GM12892 (cell line): ENCODE results near the gene INPP5A.
"Not testable (repeated sequence)": the region's sequence is repeated elsewhere in the genome, so short reads cannot be mapped to it uniquely, and the experiment has no call there.

Source experiments
- DNase-seq: peaks from one replicate; pipeline ENCODE4 v3.0.0; 2011; ENCODE audit not compliant: insufficient read length
- FAIRE-seq: peaks from 2 replicates; lab custom pipeline; 2011; peaks lifted over from hg19 to GRCh38; lab: Jason Lieb, UNC
- POLR2A ChIP-seq: IDR thresholded peaks from 2 replicates; pipeline ENCODE4 v1.6.1; 2011; ENCODE audit warnings: low read depth, low read length, control low read depth
- POLR2AphosphoS5 ChIP-seq: IDR thresholded peaks from 2 replicates; pipeline ENCODE4 v1.6.1; 2011; ENCODE audit warnings: low read depth, low read length, control low read depth
- TAF1 ChIP-seq: IDR thresholded peaks from 2 replicates; pipeline ENCODE4 v1.6.1; 2011; ENCODE audit warnings: low read depth, mild to moderate bottlenecking, control low read depth, low read length, borderline replicate concordance

INPP5A gene

GRCh38 chr10:132549371-132549770 is 11.8 kb downstream of the INPP5A start:
- TF ChIP-seq POLR2AphosphoS5, result no peak
- no peak for TF ChIP-seq POLR2A
- no peak for TF ChIP-seq TAF1
- FAIRE-seq, result no peak
- DNase-seq, result no peak

DNA sequence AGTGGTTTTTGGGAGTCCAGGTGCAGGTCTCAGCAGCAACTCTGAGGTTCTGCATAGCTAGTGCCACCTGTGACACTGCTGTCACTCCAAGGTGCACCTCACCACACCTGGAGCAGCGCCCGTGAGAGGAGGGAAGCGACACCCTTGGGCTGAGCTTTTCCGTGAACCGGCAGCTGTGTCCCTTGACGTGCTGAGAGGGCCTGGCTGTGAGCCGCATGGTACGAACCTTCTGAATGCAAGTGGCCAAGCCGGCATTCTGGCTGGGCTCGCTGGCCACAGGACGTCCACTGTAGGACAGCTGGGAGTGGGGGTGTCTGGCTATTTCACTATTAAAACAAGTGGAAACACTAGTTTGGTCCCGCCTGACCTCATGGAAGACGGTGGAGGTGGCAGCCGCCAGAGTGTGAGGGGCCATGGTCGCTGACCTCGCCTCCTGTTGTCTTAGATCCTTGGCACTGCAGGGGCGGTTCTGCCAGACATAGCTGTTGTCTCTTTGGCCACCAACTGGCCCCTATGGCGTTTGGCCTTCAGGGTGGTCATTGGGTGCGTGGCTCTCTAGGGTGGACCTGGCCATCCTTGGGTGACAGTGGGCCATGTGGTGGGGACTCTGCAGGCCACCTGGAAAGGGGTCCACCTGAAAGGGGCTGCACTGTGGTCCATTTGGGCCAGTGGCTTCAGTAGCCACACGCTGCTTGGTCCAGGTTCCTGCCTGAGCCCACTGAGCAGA is 12.9 kb downstream of the INPP5A start:
- TF ChIP-seq POLR2A, result no peak
- no peak for TF ChIP-seq TAF1
- TF ChIP-seq POLR2AphosphoS5, result no peak
- FAIRE-seq (no peak), DNase-seq (no peak)

DNA sequence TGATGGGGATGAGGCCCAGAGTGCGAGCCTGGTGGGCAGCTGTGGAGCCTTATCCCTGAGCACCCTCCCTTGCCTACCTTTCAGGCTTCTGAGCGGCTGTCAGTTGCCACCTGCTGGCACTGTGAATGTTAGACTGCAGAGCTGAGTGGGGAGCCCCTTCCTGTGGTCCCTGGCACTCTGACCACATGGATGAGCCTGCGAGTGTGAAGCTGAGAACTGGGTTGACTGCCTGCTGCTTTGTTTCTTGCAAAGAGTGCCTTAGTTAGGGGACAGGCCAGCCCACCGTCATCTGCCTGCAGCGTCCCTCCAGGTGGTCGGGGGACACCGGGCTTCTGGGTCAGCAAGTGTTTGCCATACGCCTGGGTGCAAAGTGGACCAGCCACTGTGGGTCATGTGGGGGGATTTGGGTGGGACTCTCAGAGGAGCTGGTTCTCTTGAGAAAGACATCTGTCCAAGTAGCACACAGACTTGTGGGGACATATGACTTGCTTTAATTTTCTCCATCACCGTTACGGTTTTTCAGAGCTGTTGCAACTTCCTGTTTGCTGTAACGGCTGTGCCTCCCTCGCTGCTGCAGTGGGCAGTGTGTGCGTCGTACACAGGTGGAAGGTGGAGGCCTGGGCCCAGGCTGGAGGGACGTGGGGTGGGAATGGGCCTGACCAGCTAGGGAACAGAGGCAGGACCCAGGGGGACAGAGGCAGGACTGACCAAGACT is 13.7 kb downstream of the INPP5A start:
- peak; percentile 76 for FAIRE-seq

DNA sequence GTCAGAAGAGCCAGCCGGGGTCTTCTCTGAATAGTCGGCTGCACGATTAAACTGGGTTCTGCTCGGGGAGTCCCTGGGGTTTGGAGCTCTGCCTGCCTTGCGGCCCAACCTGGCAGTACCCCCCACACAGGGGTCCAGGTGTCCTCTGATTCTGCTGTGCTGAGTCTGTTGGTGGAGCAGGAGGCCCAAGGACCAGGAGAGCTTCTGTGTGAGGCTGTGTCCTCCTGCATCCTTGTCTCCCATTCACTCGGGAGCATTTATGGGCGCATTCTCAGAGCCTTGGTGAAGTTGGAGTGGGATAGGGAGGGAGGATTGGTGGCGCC is 14.2 kb downstream of the INPP5A start:
- DNase-seq (no peak), FAIRE-seq (no peak)
- TF ChIP-seq POLR2AphosphoS5 (no peak), POLR2A (no peak), TAF1 (no peak)

More for the DNA sequence above, 13.7 kb downstream of the INPP5A start:
- TF ChIP-seq POLR2AphosphoS5 (no peak), TAF1 (no peak), POLR2A (no peak)
- DNase-seq, result no peak

GRCh38 chr10:132552635-132553034 is 15.0 kb downstream of the INPP5A start:
- FAIRE-seq, DNase-seq: not testable (repeated sequence)

GRCh38 chr10:132553568-132553967 is 16.0 kb downstream of the INPP5A start:
- not testable (repeated sequence) for FAIRE-seq, DNase-seq

DNA sequence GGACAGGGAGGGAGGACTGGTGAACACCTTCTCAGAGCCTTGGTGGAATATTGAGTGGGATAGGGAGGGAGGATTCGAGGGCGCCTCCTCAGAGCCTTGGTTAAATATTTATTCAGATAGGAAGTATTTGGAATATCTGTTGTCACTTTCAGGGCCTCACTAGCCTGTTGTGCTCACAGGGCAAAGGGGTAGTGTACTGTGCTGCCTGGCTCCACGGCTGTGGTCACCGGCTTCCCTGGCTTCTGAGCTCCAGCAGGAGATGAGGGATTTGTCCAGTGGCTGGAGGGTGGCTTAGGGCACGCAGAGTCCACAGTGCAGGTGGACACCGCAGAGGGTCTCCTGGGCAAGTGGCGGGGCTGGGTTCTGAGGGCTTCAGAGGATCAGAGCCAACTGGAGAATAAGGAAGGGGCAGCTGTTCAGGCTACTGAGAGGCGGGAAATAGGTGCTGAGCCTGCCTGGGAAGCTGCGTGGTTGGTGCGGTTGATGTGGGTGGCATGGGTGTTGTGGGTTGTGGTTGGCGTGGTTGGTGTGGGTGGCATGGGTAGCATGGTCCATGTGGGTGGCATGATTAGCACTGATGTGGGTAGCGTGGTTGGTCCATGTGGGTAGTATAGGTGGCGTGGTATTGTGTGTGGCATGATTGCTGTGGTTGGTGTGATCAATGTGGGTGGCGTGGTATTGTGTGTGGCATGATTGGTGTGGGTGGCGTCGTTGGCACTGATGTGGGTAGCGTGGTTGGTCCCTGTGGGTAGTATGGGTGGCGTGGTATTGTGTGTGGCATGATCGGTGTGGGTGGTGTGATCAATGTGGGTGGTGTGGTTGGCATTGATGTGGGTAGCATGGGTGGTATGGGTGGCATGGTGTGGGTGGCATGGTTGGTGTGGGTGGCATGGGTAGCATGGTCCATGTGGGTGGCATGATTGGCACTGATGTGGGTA is 16.7 kb downstream of the INPP5A start:
- DNase-seq, result no peak
- FAIRE-seq, result peak; percentile 65
- TF ChIP-seq POLR2A, result no peak
- TF ChIP-seq TAF1, result no peak
- no peak for TF ChIP-seq POLR2AphosphoS5

- FAIRE-seq (no peak), DNase-seq (no peak)
- TF ChIP-seq TAF1, result no peak
- no peak for TF ChIP-seq POLR2A
- no peak for TF ChIP-seq POLR2AphosphoS5
Observed at GRCh38 chr10:132554991-132555647, 17.5 kb downstream of the INPP5A start.

DNA sequence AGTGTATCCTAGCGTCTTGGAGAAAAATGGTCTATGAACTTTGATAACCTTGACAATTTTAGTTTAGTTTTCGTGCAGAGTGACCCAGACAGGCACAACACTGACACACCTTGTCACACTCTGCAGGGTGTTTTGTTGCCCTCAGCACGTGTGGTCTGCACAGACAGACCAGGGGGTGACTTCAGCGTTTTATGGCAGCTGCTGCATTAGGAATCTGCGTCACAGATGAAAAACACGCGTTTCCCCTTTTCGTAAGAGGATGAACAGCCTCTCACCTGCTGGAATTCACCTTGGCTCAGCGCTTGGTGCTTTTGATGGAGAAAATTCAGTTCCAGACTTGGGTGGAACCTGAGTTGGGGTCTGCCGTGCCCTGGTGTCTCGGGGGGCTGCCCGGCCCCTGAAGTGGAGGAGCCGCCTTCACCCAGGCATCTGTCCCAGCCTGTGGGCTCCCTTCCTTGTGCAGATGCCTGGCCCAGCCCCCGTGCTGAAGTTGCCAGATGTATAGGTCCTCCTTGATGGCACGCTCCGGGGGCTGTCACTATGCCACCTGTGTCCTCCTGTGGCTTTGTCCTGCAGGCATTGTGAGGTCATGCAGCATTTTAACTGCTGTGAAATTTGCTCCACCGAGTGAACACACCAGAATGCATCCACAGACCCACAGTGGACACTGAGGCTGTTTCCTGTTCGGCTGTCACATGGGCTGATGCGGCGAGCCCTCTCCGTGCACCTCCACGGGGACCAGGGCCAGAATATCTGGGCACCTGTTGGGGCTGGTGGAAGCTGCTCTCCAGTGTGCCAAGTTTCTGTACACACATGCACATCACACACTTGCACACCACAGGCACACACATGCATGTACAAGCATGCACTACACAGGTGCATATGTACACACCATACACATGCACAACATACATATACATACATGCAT is 18.3 kb downstream of the INPP5A start:
- DNase-seq, result no peak
- FAIRE-seq, result no peak
- TF ChIP-seq TAF1 (no peak), POLR2A (no peak), POLR2AphosphoS5 (no peak)

GRCh38 chr10:132556994-132557441 is 19.4 kb downstream of the INPP5A start:
- TF ChIP-seq POLR2A, result no peak
- FAIRE-seq (no peak), DNase-seq (no peak)
